ENCODE results near the gene EIPR1. TPM values are rescaled to one million over a fixed set of nuclear protein-coding genes. Genes with fewer than 3 reads are reported as not detected.

EIPR1 gene
- total and polyA plus RNA-seq, 2 experiments from 2014 or later = 17.4 to 46.3 TPM

DNA sequence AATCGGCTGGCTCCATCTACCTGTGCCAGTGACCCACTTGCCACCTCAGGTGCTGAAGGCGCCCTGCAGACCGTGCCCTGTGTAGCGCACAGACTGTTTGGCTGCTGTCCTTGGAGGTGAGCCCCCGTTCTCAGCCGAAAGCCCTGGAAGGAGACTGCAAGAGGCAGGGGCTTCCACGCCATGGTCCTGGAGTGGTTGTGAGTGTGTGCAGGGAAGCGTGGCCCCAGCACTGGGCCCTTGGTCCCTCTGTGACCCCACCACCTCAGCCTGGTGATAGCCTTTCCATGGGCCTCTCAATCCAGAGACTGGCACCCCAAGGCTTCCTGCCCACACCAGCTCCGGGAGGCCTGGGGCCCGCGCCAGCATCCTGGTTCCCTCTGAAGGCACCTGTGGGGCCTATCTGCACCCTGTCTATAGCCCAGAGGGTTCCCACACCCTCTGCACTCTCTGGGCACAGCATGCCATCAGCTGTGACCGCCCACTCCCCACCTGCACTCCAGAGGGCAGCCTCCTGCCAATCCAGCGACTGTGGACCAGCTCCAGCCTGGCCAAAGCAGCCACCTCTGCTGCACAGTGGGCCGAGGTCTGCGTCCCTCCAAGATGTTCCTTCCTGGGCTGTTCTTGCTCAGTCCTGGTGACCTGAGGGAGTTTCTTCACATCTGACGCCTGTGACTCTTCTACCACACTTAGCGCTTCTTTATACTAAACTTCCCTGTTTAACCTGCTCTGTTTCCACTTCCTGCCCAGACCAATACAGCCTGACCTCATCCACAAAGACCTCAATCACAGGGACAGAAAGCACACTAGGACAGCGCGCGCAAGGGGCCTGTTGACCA, 109.5 kb downstream of the EIPR1 start:
- Histone ChIP-seq H4K20me1 (replicated peaks; ENCODE audit: insufficient read depth) (peaks cover 13% of the 10 kb centered on the region; the same call in 1 of the 2 replicates), H3K36me3 (ENCODE audit: insufficient read depth) (no peaks in the 10 kb centered on the region)

More for the DNA sequence above, 109.5 kb downstream of the EIPR1 start:
- ATAC-seq (no peak), DNase-seq (ENCODE audit: low spot score) (no peak)
- H3K27ac Mint-ChIP-seq = no peak overlapping the region
- Histone ChIP-seq H3K4me2 (no peak overlapping the region), H3K9me2 (ENCODE audit: insufficient read depth) (no peaks in the 10 kb centered on the region), H3K4me3 (no peak overlapping the region), H3F3A (replicated peaks; ENCODE audit: low read depth) (no peaks in the 10 kb centered on the region), H2AFZ (no peak overlapping the region), H3K4me1 (ENCODE audit: insufficient read depth) (no peaks in the 10 kb centered on the region), H3K27ac (ENCODE audit: low read depth) (no peak overlapping the region), H3K79me2 (replicated peaks; ENCODE audit: insufficient read depth) (peaks cover 5% of the 10 kb centered on the region; the same call in 1 of the 2 replicates), H3K27me3 (ENCODE audit: insufficient read depth) (no peaks in the 10 kb centered on the region)
- H3K4me1 Mint-ChIP-seq = peaks cover 23% of the 10 kb centered on the region
- no peak overlapping the region for H3K4me3 Mint-ChIP-seq
- TF ChIP-seq EZH2phosphoT487 (IDR thresholded peaks at IDR 0.05; ENCODE audit: unreplicated experiment) = no peak
- TF ChIP-seq NANOG (IDR thresholded peaks at IDR 0.05; ENCODE audit: borderline replicate concordance) = no peak
- no peak for TF ChIP-seq ZNF331 (CRISPR knock-in tag; IDR thresholded peaks at IDR 0.05; ENCODE audit: low read depth)
- TF ChIP-seq CREB1 (CRISPR knock-in tag; IDR thresholded peaks at IDR 0.05; ENCODE audit: low read depth) = no peak
- no peak for TF ChIP-seq ZNF114 (CRISPR knock-in tag; IDR thresholded peaks at IDR 0.05)
- TF ChIP-seq JUNB (IDR thresholded peaks at IDR 0.05; ENCODE audit: unreplicated experiment) = no peak
- no peak for TF ChIP-seq ETS1 (IDR thresholded peaks at IDR 0.05)
- no peak for TF ChIP-seq EZH2 (IDR thresholded peaks at IDR 0.05; ENCODE audit: low read depth, unreplicated experiment)
- TF ChIP-seq, protein P1, sequence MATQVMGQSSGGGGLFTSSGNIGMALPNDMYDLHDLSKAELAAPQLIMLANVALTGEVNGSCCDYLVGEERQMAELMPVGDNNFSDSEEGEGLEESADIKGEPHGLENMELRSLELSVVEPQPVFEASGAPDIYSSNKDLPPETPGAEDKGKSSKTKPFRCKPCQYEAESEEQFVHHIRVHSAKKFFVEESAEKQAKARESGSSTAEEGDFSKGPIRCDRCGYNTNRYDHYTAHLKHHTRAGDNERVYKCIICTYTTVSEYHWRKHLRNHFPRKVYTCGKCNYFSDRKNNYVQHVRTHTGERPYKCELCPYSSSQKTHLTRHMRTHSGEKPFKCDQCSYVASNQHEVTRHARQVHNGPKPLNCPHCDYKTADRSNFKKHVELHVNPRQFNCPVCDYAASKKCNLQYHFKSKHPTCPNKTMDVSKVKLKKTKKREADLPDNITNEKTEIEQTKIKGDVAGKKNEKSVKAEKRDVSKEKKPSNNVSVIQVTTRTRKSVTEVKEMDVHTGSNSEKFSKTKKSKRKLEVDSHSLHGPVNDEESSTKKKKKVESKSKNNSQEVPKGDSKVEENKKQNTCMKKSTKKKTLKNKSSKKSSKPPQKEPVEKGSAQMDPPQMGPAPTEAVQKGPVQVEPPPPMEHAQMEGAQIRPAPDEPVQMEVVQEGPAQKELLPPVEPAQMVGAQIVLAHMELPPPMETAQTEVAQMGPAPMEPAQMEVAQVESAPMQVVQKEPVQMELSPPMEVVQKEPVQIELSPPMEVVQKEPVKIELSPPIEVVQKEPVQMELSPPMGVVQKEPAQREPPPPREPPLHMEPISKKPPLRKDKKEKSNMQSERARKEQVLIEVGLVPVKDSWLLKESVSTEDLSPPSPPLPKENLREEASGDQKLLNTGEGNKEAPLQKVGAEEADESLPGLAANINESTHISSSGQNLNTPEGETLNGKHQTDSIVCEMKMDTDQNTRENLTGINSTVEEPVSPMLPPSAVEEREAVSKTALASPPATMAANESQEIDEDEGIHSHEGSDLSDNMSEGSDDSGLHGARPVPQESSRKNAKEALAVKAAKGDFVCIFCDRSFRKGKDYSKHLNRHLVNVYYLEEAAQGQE (IDR thresholded peaks at IDR 0.05; ENCODE audit: unreplicated experiment) = no peak
- no peak for TF ChIP-seq POLR2AphosphoS5 (IDR thresholded peaks at IDR 0.05; ENCODE audit: low read depth)
- no peak for TF ChIP-seq STAT1 (IDR thresholded peaks at IDR 0.05; ENCODE audit: unreplicated experiment)
- TF ChIP-seq, protein P2, sequence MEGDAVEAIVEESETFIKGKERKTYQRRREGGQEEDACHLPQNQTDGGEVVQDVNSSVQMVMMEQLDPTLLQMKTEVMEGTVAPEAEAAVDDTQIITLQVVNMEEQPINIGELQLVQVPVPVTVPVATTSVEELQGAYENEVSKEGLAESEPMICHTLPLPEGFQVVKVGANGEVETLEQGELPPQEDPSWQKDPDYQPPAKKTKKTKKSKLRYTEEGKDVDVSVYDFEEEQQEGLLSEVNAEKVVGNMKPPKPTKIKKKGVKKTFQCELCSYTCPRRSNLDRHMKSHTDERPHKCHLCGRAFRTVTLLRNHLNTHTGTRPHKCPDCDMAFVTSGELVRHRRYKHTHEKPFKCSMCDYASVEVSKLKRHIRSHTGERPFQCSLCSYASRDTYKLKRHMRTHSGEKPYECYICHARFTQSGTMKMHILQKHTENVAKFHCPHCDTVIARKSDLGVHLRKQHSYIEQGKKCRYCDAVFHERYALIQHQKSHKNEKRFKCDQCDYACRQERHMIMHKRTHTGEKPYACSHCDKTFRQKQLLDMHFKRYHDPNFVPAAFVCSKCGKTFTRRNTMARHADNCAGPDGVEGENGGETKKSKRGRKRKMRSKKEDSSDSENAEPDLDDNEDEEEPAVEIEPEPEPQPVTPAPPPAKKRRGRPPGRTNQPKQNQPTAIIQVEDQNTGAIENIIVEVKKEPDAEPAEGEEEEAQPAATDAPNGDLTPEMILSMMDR (conservative IDR thresholded peaks at IDR 0.05; ENCODE audit: low read depth in 2 of 2) = no peak
- TF ChIP-seq, protein P3, sequence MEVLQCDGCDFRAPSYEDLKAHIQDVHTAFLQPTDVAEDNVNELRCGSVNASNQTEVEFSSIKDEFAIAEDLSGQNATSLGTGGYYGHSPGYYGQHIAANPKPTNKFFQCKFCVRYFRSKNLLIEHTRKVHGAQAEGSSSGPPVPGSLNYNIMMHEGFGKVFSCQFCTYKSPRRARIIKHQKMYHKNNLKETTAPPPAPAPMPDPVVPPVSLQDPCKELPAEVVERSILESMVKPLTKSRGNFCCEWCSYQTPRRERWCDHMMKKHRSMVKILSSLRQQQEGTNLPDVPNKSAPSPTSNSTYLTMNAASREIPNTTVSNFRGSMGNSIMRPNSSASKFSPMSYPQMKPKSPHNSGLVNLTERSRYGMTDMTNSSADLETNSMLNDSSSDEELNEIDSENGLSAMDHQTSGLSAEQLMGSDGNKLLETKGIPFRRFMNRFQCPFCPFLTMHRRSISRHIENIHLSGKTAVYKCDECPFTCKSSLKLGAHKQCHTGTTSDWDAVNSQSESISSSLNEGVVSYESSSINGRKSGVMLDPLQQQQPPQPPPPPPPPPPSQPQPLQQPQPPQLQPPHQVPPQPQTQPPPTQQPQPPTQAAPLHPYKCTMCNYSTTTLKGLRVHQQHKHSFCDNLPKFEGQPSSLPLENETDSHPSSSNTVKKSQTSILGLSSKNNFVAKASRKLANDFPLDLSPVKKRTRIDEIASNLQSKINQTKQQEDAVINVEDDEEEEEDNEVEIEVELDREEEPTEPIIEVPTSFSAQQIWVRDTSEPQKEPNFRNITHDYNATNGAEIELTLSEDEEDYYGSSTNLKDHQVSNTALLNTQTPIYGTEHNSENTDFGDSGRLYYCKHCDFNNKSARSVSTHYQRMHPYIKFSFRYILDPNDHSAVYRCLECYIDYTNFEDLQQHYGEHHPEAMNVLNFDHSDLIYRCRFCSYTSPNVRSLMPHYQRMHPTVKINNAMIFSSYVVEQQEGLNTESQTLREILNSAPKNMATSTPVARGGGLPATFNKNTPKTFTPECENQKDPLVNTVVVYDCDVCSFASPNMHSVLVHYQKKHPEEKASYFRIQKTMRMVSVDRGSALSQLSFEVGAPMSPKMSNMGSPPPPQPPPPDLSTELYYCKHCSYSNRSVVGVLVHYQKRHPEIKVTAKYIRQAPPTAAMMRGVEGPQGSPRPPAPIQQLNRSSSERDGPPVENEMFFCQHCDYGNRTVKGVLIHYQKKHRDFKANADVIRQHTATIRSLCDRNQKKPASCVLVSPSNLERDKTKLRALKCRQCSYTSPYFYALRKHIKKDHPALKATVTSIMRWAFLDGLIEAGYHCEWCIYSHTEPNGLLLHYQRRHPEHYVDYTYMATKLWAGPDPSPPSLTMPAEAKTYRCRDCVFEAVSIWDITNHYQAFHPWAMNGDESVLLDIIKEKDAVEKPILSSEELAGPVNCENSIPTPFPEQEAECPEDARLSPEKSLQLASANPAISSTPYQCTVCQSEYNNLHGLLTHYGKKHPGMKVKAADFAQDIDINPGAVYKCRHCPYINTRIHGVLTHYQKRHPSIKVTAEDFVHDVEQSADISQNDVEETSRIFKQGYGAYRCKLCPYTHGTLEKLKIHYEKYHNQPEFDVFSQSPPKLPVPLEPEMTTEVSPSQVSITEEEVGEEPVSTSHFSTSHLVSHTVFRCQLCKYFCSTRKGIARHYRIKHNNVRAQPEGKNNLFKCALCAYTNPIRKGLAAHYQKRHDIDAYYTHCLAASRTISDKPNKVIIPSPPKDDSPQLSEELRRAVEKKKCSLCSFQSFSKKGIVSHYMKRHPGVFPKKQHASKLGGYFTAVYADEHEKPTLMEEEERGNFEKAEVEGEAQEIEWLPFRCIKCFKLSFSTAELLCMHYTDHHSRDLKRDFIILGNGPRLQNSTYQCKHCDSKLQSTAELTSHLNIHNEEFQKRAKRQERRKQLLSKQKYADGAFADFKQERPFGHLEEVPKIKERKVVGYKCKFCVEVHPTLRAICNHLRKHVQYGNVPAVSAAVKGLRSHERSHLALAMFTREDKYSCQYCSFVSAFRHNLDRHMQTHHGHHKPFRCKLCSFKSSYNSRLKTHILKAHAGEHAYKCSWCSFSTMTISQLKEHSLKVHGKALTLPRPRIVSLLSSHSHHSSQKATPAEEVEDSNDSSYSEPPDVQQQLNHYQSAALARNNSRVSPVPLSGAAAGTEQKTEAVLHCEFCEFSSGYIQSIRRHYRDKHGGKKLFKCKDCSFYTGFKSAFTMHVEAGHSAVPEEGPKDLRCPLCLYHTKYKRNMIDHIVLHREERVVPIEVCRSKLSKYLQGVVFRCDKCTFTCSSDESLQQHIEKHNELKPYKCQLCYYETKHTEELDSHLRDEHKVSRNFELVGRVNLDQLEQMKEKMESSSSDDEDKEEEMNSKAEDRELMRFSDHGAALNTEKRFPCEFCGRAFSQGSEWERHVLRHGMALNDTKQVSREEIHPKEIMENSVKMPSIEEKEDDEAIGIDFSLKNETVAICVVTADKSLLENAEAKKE (CRISPR knock-in tag; IDR thresholded peaks at IDR 0.05) = no peak
- H3K36me3 Mint-ChIP-seq (ENCODE audit: low read depth) = peaks cover 11% of the 10 kb centered on the region; the same call in 1 of the 3 replicates
- H3K27me3 Mint-ChIP-seq (ENCODE audit: insufficient read depth, low read depth, poor library complexity) = peaks cover 2% of the 10 kb centered on the region
- H3K9me3 Mint-ChIP-seq = no peaks in the 10 kb centered on the region
